ENCODE results near the gene SPG7.

DNA sequence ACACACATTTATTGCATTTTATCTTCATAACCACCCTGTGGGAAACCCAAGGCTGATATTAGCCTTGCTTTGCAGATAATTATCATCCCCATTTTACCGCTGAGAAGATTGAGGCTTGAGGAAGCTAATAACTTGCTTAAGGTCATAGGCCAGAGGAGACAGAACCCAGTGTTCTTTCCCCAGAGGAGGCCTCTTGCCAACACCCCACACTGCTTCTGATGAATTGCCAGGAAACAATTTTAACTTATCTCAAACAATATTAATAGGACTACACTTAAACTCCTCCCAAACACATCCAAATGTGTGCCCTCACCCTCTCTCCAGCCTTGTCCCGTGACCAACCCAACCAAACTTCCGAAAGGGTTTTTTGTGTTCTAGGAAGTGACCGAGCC is 2.1 kb upstream of the SPG7 start:
- TF ChIP-seq RARB (CRISPR knock-in tag; IDR thresholded peaks at IDR 0.05) (no peak), HDAC2 (IDR thresholded peaks at IDR 0.05) (no peak), RAD21 (conservative IDR thresholded peaks at IDR 0.05 in 1 of 2, IDR thresholded peaks at IDR 0.05 in 1 of 2) (no peak), FOSL2 (IDR thresholded peaks at IDR 0.05) (no peak), FOSL2 (CRISPR knock-in tag; IDR thresholded peaks at IDR 0.05) (no peak), ZC3H11A (IDR thresholded peaks at IDR 0.05) (no peak), SMC3 (IDR thresholded peaks at IDR 0.05) (no peak)
- TF ChIP-seq, protein P1, sequence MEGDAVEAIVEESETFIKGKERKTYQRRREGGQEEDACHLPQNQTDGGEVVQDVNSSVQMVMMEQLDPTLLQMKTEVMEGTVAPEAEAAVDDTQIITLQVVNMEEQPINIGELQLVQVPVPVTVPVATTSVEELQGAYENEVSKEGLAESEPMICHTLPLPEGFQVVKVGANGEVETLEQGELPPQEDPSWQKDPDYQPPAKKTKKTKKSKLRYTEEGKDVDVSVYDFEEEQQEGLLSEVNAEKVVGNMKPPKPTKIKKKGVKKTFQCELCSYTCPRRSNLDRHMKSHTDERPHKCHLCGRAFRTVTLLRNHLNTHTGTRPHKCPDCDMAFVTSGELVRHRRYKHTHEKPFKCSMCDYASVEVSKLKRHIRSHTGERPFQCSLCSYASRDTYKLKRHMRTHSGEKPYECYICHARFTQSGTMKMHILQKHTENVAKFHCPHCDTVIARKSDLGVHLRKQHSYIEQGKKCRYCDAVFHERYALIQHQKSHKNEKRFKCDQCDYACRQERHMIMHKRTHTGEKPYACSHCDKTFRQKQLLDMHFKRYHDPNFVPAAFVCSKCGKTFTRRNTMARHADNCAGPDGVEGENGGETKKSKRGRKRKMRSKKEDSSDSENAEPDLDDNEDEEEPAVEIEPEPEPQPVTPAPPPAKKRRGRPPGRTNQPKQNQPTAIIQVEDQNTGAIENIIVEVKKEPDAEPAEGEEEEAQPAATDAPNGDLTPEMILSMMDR (IDR thresholded peaks at IDR 0.05): no peak
- TF ChIP-seq, protein P2, sequence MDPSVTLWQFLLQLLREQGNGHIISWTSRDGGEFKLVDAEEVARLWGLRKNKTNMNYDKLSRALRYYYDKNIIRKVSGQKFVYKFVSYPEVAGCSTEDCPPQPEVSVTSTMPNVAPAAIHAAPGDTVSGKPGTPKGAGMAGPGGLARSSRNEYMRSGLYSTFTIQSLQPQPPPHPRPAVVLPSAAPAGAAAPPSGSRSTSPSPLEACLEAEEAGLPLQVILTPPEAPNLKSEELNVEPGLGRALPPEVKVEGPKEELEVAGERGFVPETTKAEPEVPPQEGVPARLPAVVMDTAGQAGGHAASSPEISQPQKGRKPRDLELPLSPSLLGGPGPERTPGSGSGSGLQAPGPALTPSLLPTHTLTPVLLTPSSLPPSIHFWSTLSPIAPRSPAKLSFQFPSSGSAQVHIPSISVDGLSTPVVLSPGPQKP (IDR thresholded peaks at IDR 0.05; ENCODE audit: low read depth, low read length): no peak
- TF ChIP-seq, protein P3, sequence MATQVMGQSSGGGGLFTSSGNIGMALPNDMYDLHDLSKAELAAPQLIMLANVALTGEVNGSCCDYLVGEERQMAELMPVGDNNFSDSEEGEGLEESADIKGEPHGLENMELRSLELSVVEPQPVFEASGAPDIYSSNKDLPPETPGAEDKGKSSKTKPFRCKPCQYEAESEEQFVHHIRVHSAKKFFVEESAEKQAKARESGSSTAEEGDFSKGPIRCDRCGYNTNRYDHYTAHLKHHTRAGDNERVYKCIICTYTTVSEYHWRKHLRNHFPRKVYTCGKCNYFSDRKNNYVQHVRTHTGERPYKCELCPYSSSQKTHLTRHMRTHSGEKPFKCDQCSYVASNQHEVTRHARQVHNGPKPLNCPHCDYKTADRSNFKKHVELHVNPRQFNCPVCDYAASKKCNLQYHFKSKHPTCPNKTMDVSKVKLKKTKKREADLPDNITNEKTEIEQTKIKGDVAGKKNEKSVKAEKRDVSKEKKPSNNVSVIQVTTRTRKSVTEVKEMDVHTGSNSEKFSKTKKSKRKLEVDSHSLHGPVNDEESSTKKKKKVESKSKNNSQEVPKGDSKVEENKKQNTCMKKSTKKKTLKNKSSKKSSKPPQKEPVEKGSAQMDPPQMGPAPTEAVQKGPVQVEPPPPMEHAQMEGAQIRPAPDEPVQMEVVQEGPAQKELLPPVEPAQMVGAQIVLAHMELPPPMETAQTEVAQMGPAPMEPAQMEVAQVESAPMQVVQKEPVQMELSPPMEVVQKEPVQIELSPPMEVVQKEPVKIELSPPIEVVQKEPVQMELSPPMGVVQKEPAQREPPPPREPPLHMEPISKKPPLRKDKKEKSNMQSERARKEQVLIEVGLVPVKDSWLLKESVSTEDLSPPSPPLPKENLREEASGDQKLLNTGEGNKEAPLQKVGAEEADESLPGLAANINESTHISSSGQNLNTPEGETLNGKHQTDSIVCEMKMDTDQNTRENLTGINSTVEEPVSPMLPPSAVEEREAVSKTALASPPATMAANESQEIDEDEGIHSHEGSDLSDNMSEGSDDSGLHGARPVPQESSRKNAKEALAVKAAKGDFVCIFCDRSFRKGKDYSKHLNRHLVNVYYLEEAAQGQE (IDR thresholded peaks at IDR 0.05): no peak
